ENCODE results near the gene MTF1. TPM values are rescaled to one million over a fixed set of nuclear protein-coding genes. Genes with fewer than 3 reads are reported as not detected.

The MTF1 gene
- total RNA-seq, 5 donors from 2014 or later (not counting 1 experiment from before 2014, with no cell fraction given), result 23.6 to 29.9 (median 24.9) TPM

- Mint-ChIP-seq H3K36me3 (peaks cover 52% of the 10 kb centered on the region), H3K4me1 (no peaks in the 10 kb centered on the region), H3K27ac (no peak overlapping the region), H3K4me3 (no peak overlapping the region), H3K27me3 (no peaks in the 10 kb centered on the region), H3K9me3 (no peaks in the 10 kb centered on the region)
- ChIA-PET POLR2A (no interaction called here), CTCF (no interaction called here)
- H3K27me3 ChIP-seq (replicated peaks in 1 of 2; ENCODE audit: control insufficient read depth in 2 of 2, extremely low read depth in 1 of 2, insufficient read depth in 2 of 2, low read length in 1 of 2), result no peaks in the 10 kb centered on the region
- no peaks in the 10 kb centered on the region for H3K9me3 ChIP-seq
- no peaks in the 10 kb centered on the region for H3K4me1 ChIP-seq (ENCODE audit: control insufficient read depth in 1 of 2, extremely low read depth in 1 of 2, insufficient read depth in 2 of 2, low read length in 2 of 2)
- ATAC-seq (replicated peaks in 1 of 4) (no peak), DNase-seq (no peak)
- peaks cover 6 to 66% of the 10 kb centered on the region in 2 donors for H3K36me3 ChIP-seq (ENCODE audit: control insufficient read depth in 2 of 2, extremely low read depth in 1 of 2, insufficient read depth in 1 of 2, low read length in 1 of 2)
- 100% methylated on average over 2 of the region's 4 CpGs for WGBS (ENCODE audit: insufficient coverage)
- H3K27ac ChIP-seq (ENCODE audit: low read length), result no peak overlapping the region
- H3K4me3 ChIP-seq (ENCODE audit: control insufficient read depth in 1 of 2, extremely low read depth in 1 of 2, low read length in 1 of 2), result no peak overlapping the region
These were observed 28.3 kb downstream of the MTF1 start for GRCh38 chr1:37831109-37831508.

GRCh38 chr1:37828410-37829074 is 30.9 kb downstream of the MTF1 start:
- no peaks in the 10 kb centered on the region for H3K27me3 Mint-ChIP-seq
- H3K4me1 ChIP-seq (ENCODE audit: control insufficient read depth in 1 of 2, extremely low read depth in 1 of 2, insufficient read depth in 2 of 2, low read length in 2 of 2), result no peaks in the 10 kb centered on the region
- H3K4me3 ChIP-seq (ENCODE audit: control insufficient read depth in 1 of 2, extremely low read depth in 1 of 2, low read length in 1 of 2), result no peak overlapping the region
- H3K36me3 Mint-ChIP-seq, result peaks cover 41% of the 10 kb centered on the region
- no peaks in the 10 kb centered on the region for H3K9me3 Mint-ChIP-seq
- ATAC-seq (replicated peaks in 1 of 4) (no peak), DNase-seq (no peak)
- peaks cover 0 to 7% (median 5%) of the 10 kb centered on the region in 3 donors for H3K4me1 Mint-ChIP-seq
- WGBS (ENCODE audit: insufficient coverage), result 90% methylated on average over 1 of the region's 12 CpGs
- peaks cover 3 to 52% of the 10 kb centered on the region in 2 donors for H3K36me3 ChIP-seq (ENCODE audit: control insufficient read depth in 2 of 2, extremely low read depth in 1 of 2, insufficient read depth in 1 of 2, low read length in 1 of 2)
- H3K27ac ChIP-seq (ENCODE audit: low read length), result no peak overlapping the region
- POLR2A ChIA-PET, result interaction anchor here in 1 of 2 donors (0.6 kb wide), 1 partner anchor 22 kb away, joined by 3 read pairs; no protein-coding TSS in a partner anchor
- CTCF ChIA-PET, result no interaction called here
- no peaks in the 10 kb centered on the region for H3K9me3 ChIP-seq
- H3K27ac Mint-ChIP-seq, result no peak overlapping the region
- H3K27me3 ChIP-seq (replicated peaks in 1 of 2; ENCODE audit: control insufficient read depth in 2 of 2, extremely low read depth in 1 of 2, insufficient read depth in 2 of 2, low read length in 1 of 2), result no peaks in the 10 kb centered on the region
- no peak overlapping the region for H3K4me3 Mint-ChIP-seq

GRCh38 chr1:37825506-37825905 is 33.9 kb downstream of the MTF1 start:
- no peak overlapping the region for H3K27ac ChIP-seq (ENCODE audit: low read length)
- CTCF ChIA-PET, result no interaction called here
- no peak for DNase-seq

GRCh38 chr1:37824001-37824400 is 35.4 kb downstream of the MTF1 start:
- Mint-ChIP-seq H3K36me3 (peaks cover 43% of the 10 kb centered on the region), H3K4me3 (no peak overlapping the region), H3K27ac (no peak overlapping the region), H3K4me1 (peaks cover 0 to 10% (median 5%) of the 10 kb centered on the region in 3 donors), H3K27me3 (no peaks in the 10 kb centered on the region), H3K9me3 (no peaks in the 10 kb centered on the region)
- no peaks in the 10 kb centered on the region for H3K9me3 ChIP-seq
- DNase-seq, result no peak
- no peak overlapping the region for H3K27ac ChIP-seq (ENCODE audit: low read length)
- H3K27me3 ChIP-seq (replicated peaks in 1 of 2; ENCODE audit: control insufficient read depth in 2 of 2, extremely low read depth in 1 of 2, insufficient read depth in 2 of 2, low read length in 1 of 2), result no peaks in the 10 kb centered on the region
- H3K36me3 ChIP-seq (ENCODE audit: control insufficient read depth in 2 of 2, extremely low read depth in 1 of 2, insufficient read depth in 1 of 2, low read length in 1 of 2), result peaks cover 14 to 53% of the 10 kb centered on the region in 2 donors
- no peaks in the 10 kb centered on the region for H3K4me1 ChIP-seq (ENCODE audit: control insufficient read depth in 1 of 2, extremely low read depth in 1 of 2, insufficient read depth in 2 of 2, low read length in 2 of 2)
- POLR2A ChIA-PET, result no interaction called here
- CTCF ChIA-PET, result no interaction called here
- WGBS (ENCODE audit: insufficient coverage), result no CpG with 5 or more reads among the region's 2 CpGs
- H3K4me3 ChIP-seq (ENCODE audit: control insufficient read depth in 1 of 2, extremely low read depth in 1 of 2, low read length in 1 of 2), result no peak overlapping the region
- ATAC-seq (replicated peaks in 1 of 4), result no peak

More at GRCh38 chr1:37825506-37825905, 33.9 kb downstream of the MTF1 start:
- Histone ChIP-seq H3K9me3 (no peaks in the 10 kb centered on the region), H3K27me3 (replicated peaks in 1 of 2; ENCODE audit: control insufficient read depth in 2 of 2, extremely low read depth in 1 of 2, insufficient read depth in 2 of 2, low read length in 1 of 2) (no peaks in the 10 kb centered on the region), H3K36me3 (ENCODE audit: control insufficient read depth in 2 of 2, extremely low read depth in 1 of 2, insufficient read depth in 1 of 2, low read length in 1 of 2) (peaks cover 12 to 49% of the 10 kb centered on the region in 2 donors), H3K4me1 (ENCODE audit: control insufficient read depth in 1 of 2, extremely low read depth in 1 of 2, insufficient read depth in 2 of 2, low read length in 2 of 2) (no peaks in the 10 kb centered on the region), H3K4me3 (ENCODE audit: control insufficient read depth in 1 of 2, extremely low read depth in 1 of 2, low read length in 1 of 2) (no peak overlapping the region)
- Mint-ChIP-seq H3K36me3 (peaks cover 44% of the 10 kb centered on the region), H3K27me3 (no peaks in the 10 kb centered on the region), H3K9me3 (no peaks in the 10 kb centered on the region), H3K4me1 (peaks cover 0 to 10% (median 5%) of the 10 kb centered on the region in 3 donors), H3K27ac (peak overlapping the region in 1 of 2 donors; percentile 19), H3K4me3 (no peak overlapping the region)
- POLR2A ChIA-PET, result no interaction called here
- ATAC-seq (replicated peaks in 1 of 4), result no peak
- no CpG with 5 or more reads among the region's 2 CpGs for WGBS (ENCODE audit: insufficient coverage)

- Mint-ChIP-seq H3K27me3 (no peaks in the 10 kb centered on the region), H3K36me3 (peaks cover 40% of the 10 kb centered on the region), H3K4me1 (peaks cover 0 to 10% (median 5%) of the 10 kb centered on the region in 3 donors), H3K27ac (peak overlapping the region in 1 of 2 donors; percentile 16), H3K4me3 (no peak overlapping the region), H3K9me3 (no peaks in the 10 kb centered on the region)
- ChIA-PET POLR2A (no interaction called here), CTCF (interaction anchor here in 1 of 2 donors (0.6 kb wide), 1 partner anchor 39 kb away, joined by 4 read pairs; no protein-coding TSS in a partner anchor)
- ATAC-seq (replicated peaks in 1 of 4), result no peak
- Histone ChIP-seq H3K36me3 (ENCODE audit: control insufficient read depth in 2 of 2, extremely low read depth in 1 of 2, insufficient read depth in 1 of 2, low read length in 1 of 2) (peaks cover 17 to 46% of the 10 kb centered on the region in 2 donors), H3K4me3 (ENCODE audit: control insufficient read depth in 1 of 2, extremely low read depth in 1 of 2, low read length in 1 of 2) (no peak overlapping the region), H3K27ac (ENCODE audit: low read length) (no peak overlapping the region), H3K4me1 (ENCODE audit: control insufficient read depth in 1 of 2, extremely low read depth in 1 of 2, insufficient read depth in 2 of 2, low read length in 2 of 2) (no peaks in the 10 kb centered on the region), H3K9me3 (no peaks in the 10 kb centered on the region), H3K27me3 (replicated peaks in 1 of 2; ENCODE audit: control insufficient read depth in 2 of 2, extremely low read depth in 1 of 2, insufficient read depth in 2 of 2, low read length in 1 of 2) (no peaks in the 10 kb centered on the region)
- peak in 4 of 35 experiments; percentile 12 to 26 (median 16) for DNase-seq
- 81% methylated on average over 2 of the region's 9 CpGs for WGBS (ENCODE audit: insufficient coverage)
These were observed 36.2 kb downstream of the MTF1 start for GRCh38 chr1:37822906-37823815.

- Histone ChIP-seq H3K4me1 (ENCODE audit: control insufficient read depth in 1 of 2, extremely low read depth in 1 of 2, insufficient read depth in 2 of 2, low read length in 2 of 2) (no peaks in the 10 kb centered on the region), H3K4me3 (ENCODE audit: control insufficient read depth in 1 of 2, extremely low read depth in 1 of 2, low read length in 1 of 2) (no peak overlapping the region), H3K9me3 (no peaks in the 10 kb centered on the region), H3K27me3 (replicated peaks in 1 of 2; ENCODE audit: control insufficient read depth in 2 of 2, extremely low read depth in 1 of 2, insufficient read depth in 2 of 2, low read length in 1 of 2) (no peaks in the 10 kb centered on the region), H3K36me3 (ENCODE audit: control insufficient read depth in 2 of 2, extremely low read depth in 1 of 2, insufficient read depth in 1 of 2, low read length in 1 of 2) (peaks cover 14 to 54% of the 10 kb centered on the region in 2 donors), H3K27ac (ENCODE audit: low read length) (no peak overlapping the region)
- no peaks in the 10 kb centered on the region for H3K9me3 Mint-ChIP-seq
- no peak for ATAC-seq (replicated peaks in 1 of 4)
- H3K27ac Mint-ChIP-seq, result no peak overlapping the region
- no peak overlapping the region for H3K4me3 Mint-ChIP-seq
- WGBS (ENCODE audit: insufficient coverage), result no CpG with 5 or more reads among the region's 2 CpGs
- H3K4me1 Mint-ChIP-seq, result peaks cover 0 to 10% (median 5%) of the 10 kb centered on the region in 3 donors
- ChIA-PET CTCF (no interaction called here), POLR2A (interaction anchor here in 1 of 2 donors (0.5 kb wide), 1 partner anchor 29 kb away, joined by 6 read pairs; no protein-coding TSS in a partner anchor)
- DNase-seq, result no peak
- peaks cover 42% of the 10 kb centered on the region for H3K36me3 Mint-ChIP-seq
- no peaks in the 10 kb centered on the region for H3K27me3 Mint-ChIP-seq
These were observed 37.9 kb downstream of the MTF1 start for GRCh38 chr1:37821481-37821880.

All from T-cell (primary cell).